Activated T-helper 1 cell treated with anti-CD3 and anti-CD28 coated beads, Interleukin-2, amount 50 U/mL, for 16 hours (primary cell): ENCODE results near the gene ANKEF1.
A peak's percentile ranks its signal among the peaks of the same experiment; 100 is the strongest.

Experiments
- DNase-seq, 2 donors: peaks; one replicate each; pipeline ENCODE4 v3.0.0-alpha.2; 2020; ENCODE audit warnings: low read depth in 1 of 2, low spot score in 1 of 2

Gene ANKEF1

GRCh38 chr20:10034717-10035571, at the start of gene ANKEF1:
TSS of gene ANKEF1 (plus strand) at chr20:10034987. CDS start at chr20:10038302, 3,315 bp downstream.
- DNase-seq: peak; percentile 56 to 63

- no peak for DNase-seq
These were observed 49.5 kb upstream of the ANKEF1 start for GRCh38 chr20:9985281-9985680.

GRCh38 chr20:9985773-9986172, 49.0 kb upstream of the ANKEF1 start:
- no peak for DNase-seq

- no peak for DNase-seq
These were observed 45.6 kb upstream of the ANKEF1 start for GRCh38 chr20:9989066-9989724.

- no peak for DNase-seq
These were observed 41.6 kb upstream of the ANKEF1 start for GRCh38 chr20:9993137-9993536.

GRCh38 chr20:9994676-9995075, 40.1 kb upstream of the ANKEF1 start:
- no peak for DNase-seq

GRCh38 chr20:9995510-9996272, 39.1 kb upstream of the ANKEF1 start:
- DNase-seq: no peak

- DNase-seq: no peak
These were observed 37.8 kb upstream of the ANKEF1 start for GRCh38 chr20:9996944-9997343.

- no peak for DNase-seq
These were observed 35.1 kb upstream of the ANKEF1 start for GRCh38 chr20:9999645-10000044.

GRCh38 chr20:10002866-10003265, 31.9 kb upstream of the ANKEF1 start:
- DNase-seq: no peak

- DNase-seq: no peak
These were observed 29.9 kb upstream of the ANKEF1 start for GRCh38 chr20:10004900-10005299.

GRCh38 chr20:10005885-10006284, 28.9 kb upstream of the ANKEF1 start:
- no peak for DNase-seq

- DNase-seq: no peak
These were observed 28.2 kb upstream of the ANKEF1 start for GRCh38 chr20:10006447-10007090.

GRCh38 chr20:10007158-10007557, 27.6 kb upstream of the ANKEF1 start:
- no peak for DNase-seq

GRCh38 chr20:10007747-10008146, 27.0 kb upstream of the ANKEF1 start:
- no peak for DNase-seq

GRCh38 chr20:10012464-10012863, 22.3 kb upstream of the ANKEF1 start:
- no peak for DNase-seq

- no peak for DNase-seq
These were observed 20.4 kb upstream of the ANKEF1 start for GRCh38 chr20:10014431-10014830.

GRCh38 chr20:10020937-10021336, 13.8 kb upstream of the ANKEF1 start:
- DNase-seq: no peak

GRCh38 chr20:10022625-10023024, 12.2 kb upstream of the ANKEF1 start:
- no peak for DNase-seq

- no peak for DNase-seq
These were observed 10.9 kb upstream of the ANKEF1 start for GRCh38 chr20:10023911-10024310.
